HUDEP-2 (cell line): Measurements from ENCODE around the gene DDR2.

ENCODE experiments used
- DNase-seq, 76 experiments: peaks; one replicate each; lab custom pipeline; 2025; ENCODE audit not compliant: unreplicated experiment in 76 of 76; lab: John Stamatoyannopoulos, UW

The DDR2 gene

DNA sequence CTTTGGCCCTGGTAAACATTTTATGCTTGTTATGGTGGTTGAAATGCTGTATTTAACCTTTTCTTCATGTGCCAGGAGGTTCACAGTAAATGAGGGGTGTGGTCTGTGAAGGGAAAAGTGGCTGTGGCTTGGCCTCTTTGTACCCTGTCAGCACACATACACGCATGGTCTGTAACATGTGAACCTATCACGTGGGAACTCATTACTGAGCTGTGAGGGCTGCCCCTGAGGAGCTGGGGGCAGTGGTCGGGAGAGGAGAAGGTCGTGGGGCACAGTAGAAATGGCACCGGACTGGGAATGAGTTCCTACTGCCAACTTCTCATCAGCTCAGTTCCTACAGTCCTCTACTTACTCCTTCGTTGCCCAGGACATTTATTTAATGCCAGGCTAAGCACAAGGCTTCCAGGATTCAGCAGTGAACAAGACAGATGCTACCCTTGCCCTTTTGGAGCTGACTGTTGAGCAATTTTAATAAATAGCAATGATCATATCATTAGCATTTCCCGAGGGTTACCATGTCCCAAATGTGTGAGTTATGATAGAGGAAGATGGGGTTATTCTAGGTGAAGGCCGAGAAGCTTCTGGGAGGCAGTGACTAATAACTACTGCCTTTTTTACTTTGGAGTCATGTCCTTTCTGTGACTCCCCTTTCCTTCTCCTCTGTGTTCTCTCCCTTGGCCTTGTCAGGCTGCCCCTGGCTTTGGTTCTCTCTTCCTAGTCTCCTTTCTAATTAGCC lies 38.8 kb downstream of the DDR2 start:
- no peak for DNase-seq

DNA sequence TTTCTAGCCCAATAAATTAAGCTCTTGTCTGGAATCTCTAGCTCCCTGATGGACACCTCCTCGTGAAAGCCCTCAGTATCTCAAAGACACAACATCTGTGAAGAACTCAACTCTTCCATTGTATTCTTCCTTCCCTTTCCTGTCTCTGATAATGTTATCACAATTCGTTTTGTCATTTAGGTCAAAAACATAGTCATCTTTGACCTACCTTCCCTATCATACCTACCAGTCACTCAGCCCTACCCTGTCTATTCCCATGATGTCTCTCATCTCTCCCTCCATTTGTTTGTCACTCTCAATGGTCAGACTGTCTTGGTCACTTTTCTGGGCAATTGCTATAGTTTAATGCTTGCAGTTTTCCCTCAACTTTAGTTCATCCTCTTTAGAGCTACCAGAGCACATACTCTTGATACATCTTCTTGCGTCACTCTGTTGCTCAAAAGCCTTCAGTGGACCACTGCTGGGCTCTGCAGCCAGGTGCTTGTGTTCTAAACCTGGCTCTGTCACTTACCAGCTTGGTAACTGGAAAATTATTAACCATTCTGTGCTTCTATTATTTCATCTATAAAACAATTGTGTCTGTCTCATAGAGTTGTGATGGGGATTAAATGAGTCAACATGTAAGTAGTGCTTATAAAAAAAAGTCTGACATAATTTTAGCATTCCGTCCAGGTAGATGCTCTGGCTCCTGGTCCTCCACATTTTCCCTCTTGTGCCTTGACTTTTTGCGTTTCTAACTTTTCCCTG lies 39.6 kb downstream of the DDR2 start:
- no peak for DNase-seq

DNA sequence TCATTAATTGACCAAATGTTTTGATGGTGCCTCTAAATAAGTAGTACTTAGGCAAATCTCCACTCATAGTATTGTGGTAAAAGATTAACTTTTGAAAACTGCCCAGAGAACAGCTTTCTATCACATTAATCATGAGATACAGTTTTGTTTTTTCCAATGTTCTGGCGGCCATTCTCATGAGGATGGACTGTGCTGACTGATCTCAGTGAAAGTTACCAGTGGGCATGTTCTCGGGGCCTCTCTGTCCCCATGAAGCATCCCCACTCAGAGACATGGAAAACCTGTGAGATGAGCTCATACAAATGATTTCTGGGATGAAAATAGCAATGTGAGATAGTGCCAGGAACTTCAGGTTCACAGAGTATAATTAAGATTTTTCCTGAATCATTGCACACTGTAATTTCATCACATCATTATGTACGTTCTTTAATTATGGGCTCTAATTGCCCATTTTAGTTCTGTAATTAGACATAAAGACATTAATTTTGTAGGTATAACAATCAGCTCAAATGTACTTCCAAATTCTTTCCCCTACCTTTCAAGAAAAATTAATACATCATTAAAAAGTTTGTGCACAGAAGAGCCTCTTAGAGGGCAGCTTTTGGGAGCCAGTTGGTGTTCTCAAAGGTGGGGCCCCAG lies 40.5 kb downstream of the DDR2 start:
- DNase-seq = no peak

DNA sequence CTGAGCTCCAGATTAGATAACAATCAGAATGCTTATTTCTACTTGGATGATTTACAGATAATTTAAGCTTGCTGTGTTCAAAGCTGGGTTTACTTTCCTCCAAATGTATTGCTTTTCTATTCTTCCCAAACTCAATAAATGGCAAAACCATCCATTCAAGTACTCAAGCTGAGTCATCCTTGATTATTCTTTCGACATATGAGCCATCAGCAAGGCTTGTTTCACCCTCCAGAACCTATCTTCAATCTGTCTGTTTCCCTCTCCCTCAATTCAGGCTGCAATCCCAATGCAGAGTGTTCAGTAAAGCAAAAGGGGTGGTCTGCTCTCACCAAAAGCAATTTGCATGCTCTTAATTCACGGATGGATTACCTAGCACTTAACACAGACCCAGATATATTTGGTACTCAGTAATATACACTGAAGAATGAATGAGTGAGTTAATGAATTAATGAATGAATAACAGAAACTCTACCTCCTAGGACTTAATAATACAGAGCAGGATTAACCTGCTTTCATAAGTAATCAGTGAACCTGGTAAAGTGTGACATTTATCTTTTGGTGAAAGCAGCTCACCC lies 41.9 kb downstream of the DDR2 start:
- DNase-seq = no peak

GRCh38 chr1:162676087-162676486 lies 43.8 kb downstream of the DDR2 start:
- DNase-seq = no peak

GRCh38 chr1:162676750-162677149 lies 44.5 kb downstream of the DDR2 start:
- DNase-seq = no peak

DNA sequence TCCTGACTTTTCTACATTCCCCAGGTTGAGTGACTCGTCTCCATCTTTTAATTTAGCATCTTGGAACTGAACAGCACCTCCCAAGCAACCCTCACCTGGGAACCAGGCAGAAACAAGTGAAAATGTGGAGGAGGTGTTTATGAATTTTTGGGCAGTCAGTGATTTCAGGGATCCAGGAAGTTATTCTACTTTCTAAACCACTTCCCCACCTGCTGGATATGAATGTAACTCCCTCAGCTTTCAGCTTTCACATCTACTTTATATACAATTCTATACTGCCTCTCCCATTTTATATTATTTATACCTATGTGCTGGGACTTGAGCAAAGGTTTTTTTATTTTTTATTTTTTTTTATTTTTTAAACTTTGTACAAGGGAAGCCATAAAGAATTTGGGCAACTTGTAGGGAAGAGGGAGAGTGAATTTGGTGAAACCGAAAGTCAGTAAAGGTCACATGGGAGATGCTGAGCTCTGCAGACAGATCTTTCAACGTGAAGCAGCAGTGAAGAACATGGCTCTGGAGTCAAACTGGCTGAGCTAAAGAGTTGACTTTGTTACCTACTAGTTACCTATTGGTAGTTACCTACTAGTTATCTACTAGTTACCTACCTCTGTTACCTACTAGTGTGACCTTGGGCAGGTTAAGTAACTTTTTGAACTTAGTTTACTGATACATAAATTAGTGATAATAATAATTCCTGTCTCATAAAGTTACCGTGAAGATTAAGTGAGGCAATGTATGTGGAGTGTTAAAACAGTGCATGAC lies 45.5 kb downstream of the DDR2 start:
- no peak for DNase-seq

DNA sequence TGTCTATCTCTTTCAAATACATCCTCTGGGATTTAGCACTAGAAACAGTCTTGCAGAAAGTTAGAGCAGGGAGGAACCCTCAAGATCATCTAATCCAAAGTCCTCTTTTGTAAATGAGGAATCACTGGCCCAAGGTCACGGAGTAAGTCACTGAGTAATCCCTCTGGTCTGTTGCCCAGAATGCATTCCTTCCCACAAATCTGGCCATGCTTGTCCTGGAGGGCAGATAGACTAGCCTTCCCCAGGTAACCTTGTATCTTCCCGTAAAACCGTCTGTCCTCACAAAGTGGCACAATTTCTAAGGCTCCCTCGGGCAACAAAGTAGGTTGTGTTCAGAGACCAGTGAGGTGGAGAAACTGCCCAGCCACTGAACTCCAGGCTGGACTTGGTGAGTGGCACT lies 46.2 kb downstream of the DDR2 start:
- DNase-seq = no peak

DNA sequence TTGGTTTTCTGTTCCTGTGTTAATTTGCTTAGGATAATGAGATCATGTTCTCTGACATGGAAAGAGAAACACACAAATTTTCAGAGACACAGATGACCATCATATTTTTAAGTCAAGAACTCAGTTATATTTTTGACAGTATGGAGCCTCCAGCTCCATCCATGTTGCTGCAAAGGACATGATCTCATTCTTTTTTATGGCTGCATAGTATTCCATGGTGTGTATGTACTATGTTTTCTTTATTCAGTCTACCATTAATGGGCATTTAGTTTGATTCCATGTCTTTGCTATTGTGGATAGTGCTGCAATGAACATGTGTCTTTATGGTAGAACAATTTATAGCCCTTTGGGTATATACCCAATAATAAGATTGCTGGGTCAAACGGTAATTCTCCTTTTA lies 47.0 kb downstream of the DDR2 start:
- DNase-seq = no peak

- no peak for DNase-seq
These were observed 48.3 kb downstream of the DDR2 start for GRCh38 chr1:162680419-162681121.

DNA sequence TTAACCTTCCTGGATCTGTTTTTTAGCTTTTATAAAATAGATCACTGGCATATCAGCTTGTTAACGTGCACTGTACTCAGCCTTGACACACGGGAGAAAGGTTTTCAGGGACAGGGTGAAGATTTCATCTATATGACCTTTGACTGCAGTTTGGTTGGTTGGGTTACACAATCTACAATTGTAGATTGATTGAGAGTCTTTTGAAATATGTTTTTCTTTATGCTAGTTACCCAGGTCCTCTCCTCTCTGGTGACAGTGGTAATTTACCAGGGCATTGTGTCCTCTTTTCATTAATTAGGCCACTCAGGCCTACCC lies 48.8 kb downstream of the DDR2 start:
- no peak for DNase-seq

GRCh38 chr1:162682013-162682419 lies 49.8 kb downstream of the DDR2 start:
- no peak for DNase-seq

- no peak for DNase-seq
These were observed 55.6 kb downstream of the DDR2 start for GRCh38 chr1:162687870-162688269.

GRCh38 chr1:162688521-162688920 lies 56.3 kb downstream of the DDR2 start:
- DNase-seq = no peak

DNA sequence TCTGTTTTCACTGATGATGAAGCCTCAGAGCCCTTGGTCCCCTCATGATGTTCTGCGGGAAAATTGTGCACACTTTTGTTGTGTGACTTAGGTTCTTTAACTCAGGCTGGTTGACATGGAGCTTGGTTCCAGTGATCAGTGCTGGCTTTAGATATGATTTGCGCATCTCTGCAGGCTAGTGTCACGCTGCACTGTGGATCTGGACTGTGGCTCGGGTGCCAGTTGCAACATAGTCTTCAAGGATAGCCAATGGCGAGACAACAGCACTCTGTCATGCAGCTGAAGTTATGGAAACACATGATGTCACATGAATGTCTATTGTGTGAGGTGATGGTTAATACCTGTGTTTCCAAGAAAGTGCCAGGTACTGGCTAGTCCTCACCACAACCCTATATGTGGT lies 56.7 kb downstream of the DDR2 start:
- no peak for DNase-seq

DNA sequence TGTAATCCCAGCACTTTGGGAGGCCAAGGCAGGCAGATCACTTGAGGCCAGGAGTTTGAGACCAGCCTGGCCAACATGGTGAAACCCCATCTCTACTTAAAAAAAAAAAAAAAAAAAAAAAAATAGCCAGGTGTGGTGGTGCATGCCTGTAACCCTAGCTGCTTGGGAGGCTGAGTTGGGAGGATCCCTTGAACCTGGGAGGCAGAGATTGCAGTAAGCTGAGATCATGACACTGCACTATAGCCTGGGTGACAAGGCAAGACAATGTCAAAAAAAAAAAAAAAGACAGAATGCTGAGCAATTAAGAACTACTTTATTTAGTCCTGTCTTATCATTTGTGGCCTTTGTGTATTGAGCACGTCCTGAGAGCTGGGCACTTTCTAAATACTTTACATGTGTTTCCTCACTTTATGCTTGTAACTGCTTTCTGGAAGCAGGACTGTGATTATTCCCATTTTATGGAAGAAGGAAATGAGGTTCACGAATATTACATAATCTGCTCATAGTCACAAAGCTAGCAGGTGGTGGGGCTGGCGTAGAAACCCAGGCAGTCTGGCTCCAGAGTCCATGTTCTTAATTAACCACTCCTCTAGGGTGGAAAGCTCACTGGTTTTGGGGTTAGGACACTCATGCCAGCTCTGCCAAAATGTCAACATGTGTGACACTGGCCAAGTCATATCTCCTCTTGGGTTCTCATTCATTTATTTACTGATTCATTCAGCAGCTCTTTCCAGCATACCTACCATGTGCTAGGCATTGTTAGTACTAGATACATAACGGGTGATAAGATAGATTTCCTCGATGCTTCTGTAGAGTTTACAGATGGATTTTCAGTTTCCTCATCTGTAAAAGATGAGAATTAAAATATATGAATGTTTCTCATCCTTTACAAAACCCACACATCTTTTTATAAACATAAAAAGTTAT lies 57.7 kb downstream of the DDR2 start:
- no peak for DNase-seq

DNA sequence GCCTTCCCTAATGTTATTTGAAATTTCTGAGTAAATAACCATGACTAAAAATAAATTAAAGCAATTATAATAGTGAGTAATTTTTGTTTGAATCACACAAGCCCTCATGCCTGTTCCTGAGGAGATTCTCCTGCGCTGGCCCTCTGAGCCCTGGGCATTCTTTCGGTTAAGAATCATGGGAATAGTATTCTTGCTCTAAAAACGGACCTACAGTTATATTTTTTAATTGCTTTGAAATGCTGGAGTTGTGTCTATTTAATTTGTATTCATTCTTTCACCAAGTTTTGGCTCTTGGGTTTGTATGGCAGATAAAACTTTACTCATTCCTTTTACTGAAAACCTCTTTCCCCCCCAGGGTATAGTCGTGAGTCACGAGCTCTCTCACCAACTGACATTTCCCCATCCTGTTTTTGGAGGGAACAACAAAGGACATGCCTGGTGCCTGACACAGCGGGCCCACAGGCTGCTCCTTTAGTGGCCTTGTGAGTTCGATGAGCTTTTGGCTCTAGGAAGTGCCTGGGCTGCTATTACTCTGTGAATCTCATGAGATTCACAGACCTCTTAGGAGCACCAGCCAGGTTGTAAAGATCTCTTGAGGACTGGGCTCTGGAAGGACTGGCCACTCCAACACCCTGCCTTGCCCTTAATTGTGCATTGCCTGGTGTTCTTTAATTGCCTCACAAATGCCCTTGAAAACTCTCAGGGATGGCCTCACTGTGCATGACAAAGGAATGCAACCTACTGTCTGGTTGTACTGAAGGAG lies 58.6 kb downstream of the DDR2 start:
- no peak for DNase-seq

- no peak for DNase-seq
These were observed 59.8 kb downstream of the DDR2 start for GRCh38 chr1:162691999-162692575.
